GM13977 (cell line): ENCODE measurements around the gene CNST.

Experiments
- DNase-seq: peaks from one replicate; pipeline ENCODE4 v3.0.0; 2012; ENCODE audit warnings: low spot score
- in situ Hi-C: fragments of 300-500 bp; cut with MboI; formaldehyde crosslinking; loops from one replicate; pipeline ENCODE4 v1.12.0; 2022; ENCODE audit warnings: low sequenced_read_pairs, low pct_unique_long_range_greater_than_20kb, mixed read lengths, inconsistent platforms; ENCODE audit not compliant: unreplicated experiment
- TF ChIP-seq, protein P1 (sequence below): IDR thresholded peaks from 2 replicates; pipeline ENCODE4 v1.5.1; 2012; ENCODE audit warnings: mild to moderate bottlenecking, control low read depth; ENCODE audit not compliant: insufficient read depth; ENCODE audit errors: extremely low read depth, missing control alignments

CNST gene

DNA sequence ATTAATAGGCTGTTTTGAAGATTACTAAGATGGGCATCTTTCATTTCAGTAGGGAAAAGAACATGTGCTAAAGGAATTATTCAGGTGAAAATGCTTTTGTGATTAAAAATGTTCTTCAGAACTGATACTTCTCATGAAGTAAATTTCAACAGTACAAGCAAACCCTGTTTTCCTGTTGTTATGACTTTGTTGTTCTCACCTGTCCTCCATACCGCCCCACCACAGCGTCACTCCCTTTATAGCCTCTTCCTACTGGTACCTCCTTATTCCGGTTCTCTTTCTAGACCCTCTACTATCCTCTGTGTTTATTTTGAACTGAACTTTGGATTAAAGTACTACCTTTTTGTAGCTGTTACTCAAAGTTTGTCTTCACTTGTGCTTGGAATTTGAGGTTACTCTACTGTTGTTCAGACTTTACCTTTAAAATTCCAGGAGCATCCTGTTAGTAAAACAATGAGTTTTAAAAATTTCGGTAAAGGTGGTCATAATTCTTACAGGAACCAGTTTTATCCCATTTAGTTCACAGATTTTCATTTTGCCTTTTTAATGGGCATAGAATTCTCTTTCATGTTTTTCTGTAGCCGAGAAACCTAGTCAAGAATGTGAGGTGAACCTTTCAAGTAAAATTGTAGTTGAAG, 10.9 kb downstream of the CNST start:
- DNase-seq, result no peak
- in situ Hi-C loops, result no loop called here
- TF ChIP-seq, protein P1, sequence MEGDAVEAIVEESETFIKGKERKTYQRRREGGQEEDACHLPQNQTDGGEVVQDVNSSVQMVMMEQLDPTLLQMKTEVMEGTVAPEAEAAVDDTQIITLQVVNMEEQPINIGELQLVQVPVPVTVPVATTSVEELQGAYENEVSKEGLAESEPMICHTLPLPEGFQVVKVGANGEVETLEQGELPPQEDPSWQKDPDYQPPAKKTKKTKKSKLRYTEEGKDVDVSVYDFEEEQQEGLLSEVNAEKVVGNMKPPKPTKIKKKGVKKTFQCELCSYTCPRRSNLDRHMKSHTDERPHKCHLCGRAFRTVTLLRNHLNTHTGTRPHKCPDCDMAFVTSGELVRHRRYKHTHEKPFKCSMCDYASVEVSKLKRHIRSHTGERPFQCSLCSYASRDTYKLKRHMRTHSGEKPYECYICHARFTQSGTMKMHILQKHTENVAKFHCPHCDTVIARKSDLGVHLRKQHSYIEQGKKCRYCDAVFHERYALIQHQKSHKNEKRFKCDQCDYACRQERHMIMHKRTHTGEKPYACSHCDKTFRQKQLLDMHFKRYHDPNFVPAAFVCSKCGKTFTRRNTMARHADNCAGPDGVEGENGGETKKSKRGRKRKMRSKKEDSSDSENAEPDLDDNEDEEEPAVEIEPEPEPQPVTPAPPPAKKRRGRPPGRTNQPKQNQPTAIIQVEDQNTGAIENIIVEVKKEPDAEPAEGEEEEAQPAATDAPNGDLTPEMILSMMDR, result no peak

DNA sequence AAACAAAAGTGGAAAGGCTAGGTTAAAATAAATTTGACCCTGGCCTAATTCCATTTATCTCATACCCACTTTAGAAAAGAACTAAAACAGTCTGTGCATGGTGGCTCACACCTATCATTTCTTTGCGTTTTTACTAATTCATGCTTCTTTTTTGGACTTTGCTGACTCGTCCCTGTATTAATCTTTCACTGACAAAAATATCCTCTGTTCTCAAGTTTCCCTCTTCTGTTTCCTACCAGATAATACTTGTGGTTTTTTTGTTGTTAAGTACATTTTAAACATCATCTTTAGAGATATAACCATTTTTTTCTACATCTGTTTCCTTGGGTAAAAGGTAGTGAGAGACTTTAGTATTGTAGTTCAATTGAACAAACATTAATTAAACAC, 11.5 kb downstream of the CNST start:
- in situ Hi-C loops, result no loop called here
- TF ChIP-seq, protein P1, result no peak
- DNase-seq, result no peak

DNA sequence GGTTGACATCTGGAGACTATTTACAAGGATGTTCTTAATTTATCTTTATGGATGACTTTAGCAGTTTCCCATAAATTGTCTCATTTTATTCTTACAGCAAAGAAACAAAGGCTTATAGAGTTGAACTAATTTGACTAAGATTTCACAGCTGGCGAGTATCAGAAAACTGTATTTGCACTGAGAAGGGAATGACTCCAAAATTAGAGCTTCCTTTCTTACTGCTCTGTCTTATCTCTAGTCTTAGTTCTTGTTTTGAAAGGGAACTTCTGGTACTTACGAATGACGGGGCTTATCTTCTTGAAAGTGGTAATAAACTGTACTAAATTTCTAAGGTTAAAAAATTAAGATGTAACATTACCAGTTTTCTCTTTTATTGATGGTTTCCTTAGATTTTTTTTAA, 13.6 kb downstream of the CNST start:
- in situ Hi-C loops, result no loop called here
- DNase-seq, result no peak

DNA sequence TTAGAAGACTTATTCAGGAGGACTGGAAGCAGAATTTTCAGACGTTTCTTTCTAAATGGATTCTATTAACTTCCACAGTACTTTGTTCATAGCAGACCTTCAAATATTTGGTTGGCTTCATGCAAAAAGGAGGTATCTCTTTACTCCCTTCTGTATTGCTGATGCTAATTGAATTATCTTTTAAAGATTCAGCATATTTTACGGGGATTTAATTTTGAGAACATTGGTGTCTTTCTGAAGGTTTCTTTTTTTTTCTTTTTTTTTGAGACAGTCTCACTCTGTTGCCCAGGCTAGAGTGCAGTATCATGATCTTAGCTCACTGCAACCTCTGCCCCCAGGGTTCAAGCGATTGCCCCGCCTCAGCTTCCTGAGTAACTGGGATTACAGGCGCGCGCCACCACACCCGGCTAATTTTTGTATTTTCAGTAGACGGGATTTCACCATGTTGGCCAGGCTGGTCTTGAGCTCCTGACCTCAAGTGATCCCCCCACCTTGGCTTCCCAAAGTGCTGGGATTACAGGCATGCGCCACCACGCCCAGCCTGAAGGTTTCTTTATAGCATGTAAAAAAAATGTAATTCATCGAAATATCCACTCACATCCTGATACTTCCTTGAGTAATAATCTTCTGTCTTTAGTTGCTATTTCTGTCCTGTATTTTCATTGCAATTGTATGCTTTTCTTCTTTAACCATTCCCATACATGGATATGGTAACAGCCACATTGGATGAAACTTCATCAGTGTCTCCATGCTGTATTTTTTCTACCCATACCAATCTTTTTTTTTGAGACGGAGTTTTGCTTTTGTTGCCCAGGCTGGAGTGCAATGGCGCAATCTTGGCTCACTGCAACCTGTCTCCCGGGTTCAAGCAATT, 14.5 kb downstream of the CNST start:
- TF ChIP-seq, protein P1, result no peak
- no peak for DNase-seq
- in situ Hi-C loops, result no loop called here

More for the DNA sequence above, 13.6 kb downstream of the CNST start:
- TF ChIP-seq, protein P1, result no peak

DNA sequence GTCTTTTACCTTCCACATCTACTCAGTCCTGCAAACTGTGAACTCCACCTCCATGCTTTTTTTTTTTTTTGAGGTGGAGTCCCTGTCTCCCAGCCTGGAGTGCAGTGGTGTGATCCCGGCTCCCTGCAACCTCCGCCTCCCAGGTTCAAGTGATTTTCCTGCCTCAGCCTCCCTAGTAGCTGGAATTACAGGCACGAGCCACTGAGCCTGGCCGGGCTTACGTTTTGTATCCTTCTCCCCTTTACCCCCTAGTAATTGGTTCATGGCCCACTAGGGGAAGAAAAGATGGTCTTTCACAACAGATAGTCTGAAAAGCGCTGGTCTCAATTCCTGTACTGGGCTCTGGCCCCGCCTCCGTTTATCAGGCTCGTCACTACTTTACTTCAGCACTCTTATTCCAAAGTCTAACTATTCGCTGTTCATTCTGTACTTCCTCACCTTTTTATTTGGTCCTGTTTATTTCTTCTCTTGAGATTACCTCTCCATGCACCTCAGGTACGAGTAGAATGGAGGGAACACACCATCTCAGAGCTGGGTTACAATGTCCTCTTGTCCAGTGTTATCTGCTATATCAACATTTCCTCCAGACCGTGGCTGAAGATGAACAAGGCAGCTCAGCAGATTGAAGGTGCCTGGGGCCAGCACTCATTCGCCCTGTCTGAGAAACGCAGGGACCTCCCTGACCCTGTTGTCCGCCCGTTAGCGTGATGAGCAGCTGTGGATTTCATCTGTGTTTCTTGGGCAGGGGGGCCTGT, 16.2 kb downstream of the CNST start:
- in situ Hi-C loops, result no loop called here
- DNase-seq, result no peak
- TF ChIP-seq, protein P1, result no peak

DNA sequence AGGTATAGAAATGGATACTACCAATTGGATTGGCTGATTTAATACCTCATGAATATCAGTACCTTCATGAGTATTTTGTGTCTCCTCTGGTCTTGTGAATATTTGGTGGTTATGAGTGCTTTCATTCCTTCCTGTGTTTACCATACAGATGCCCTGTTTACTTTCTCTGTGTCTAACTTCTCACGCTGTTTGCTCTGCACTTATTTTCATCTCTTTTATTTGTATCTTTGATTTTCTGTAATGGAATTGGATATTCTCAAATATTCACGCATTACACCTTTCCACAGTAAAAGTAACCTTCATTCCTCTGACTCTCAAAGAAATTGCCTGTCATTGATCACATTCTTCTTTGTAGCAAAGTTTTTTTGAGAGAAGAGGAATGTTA, 16.8 kb downstream of the CNST start:
- DNase-seq, result no peak
- TF ChIP-seq, protein P1, result no peak
- in situ Hi-C loops, result no loop called here
